Skin of body (tissue), 2 donors: ENCODE measurements around the gene REM2. TPM values are rescaled to one million over a fixed set of nuclear protein-coding genes. Genes with fewer than 3 reads are reported as not detected.
"Not testable (repeated sequence)": the region's sequence is repeated elsewhere in the genome, so short reads cannot be mapped to it uniquely, and the experiment has no call there.

ENCODE experiments used
- DNase-seq: peaks from one replicate; lab custom pipeline; 2025; lab: John Stamatoyannopoulos, UW
- total RNA-seq: library from RNA; depleted of rRNA; stranded (reverse); fragments of >200 nt; gene quantifications from one replicate; pipeline ENCODE4 v1.2.3, GENCODE V29; 2014

Gene REM2
- total RNA-seq, 1 donor from 2014 or later, result not detected

DNA sequence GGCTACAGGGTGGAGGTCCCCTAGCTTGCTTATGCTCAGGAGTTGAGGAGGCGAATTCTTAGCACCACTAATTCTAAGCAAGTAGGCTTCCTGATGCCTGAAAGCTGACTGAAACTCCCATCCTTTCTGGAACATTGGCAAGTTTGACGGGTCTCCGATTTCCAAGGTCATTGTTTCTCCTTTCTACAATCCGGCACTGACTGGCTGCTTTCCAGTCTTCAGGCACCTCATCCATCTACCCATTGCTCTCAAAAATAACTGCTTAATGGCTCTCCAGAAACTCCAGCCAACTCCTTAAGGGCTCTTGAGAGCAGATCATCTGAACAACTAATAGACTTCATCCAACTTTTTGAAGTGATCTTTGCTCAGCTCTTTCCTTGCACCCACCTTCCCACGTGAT lies 13.3 kb downstream of the REM2 start:
- no peak for DNase-seq

DNA sequence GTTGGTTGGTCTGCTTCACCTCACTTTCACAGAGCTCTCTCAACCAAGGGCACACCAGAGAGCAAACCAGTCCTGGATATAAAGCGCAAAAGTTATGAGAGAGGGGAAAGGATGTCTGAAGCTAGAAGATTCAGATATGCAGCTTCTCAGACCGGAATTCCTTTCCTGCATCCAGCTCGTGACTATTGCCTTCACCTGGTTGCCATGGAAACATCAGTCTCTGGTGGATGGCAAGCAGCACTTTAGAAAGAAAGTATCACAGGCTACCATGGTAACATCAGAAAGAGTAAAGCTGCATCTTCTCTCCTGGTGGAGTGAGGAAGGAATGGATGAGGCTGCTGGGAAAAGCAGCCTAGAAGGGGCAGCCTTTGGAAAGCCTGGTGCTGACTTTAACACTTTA lies 13.7 kb downstream of the REM2 start:
- no peak for DNase-seq

DNA sequence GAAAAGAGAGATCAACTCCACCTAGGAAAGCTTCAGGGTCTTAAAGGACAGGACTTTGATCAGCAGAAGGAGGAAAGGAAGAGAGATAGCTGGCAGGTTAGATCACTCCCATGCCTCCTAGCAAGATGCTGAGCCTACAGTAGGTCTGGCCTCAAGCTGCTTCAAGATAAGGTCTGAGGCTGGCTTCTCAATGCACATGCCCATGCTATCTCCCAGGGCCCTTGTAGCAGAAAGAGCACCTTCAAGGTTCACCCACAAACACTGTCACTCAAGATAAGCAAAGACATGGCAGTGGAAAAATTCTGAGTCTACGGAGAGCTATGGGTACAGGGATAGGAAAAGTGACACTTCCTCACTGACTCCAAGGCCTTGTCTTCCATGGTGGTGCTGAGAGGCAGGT lies 14.3 kb downstream of the REM2 start:
- no peak for DNase-seq

DNA sequence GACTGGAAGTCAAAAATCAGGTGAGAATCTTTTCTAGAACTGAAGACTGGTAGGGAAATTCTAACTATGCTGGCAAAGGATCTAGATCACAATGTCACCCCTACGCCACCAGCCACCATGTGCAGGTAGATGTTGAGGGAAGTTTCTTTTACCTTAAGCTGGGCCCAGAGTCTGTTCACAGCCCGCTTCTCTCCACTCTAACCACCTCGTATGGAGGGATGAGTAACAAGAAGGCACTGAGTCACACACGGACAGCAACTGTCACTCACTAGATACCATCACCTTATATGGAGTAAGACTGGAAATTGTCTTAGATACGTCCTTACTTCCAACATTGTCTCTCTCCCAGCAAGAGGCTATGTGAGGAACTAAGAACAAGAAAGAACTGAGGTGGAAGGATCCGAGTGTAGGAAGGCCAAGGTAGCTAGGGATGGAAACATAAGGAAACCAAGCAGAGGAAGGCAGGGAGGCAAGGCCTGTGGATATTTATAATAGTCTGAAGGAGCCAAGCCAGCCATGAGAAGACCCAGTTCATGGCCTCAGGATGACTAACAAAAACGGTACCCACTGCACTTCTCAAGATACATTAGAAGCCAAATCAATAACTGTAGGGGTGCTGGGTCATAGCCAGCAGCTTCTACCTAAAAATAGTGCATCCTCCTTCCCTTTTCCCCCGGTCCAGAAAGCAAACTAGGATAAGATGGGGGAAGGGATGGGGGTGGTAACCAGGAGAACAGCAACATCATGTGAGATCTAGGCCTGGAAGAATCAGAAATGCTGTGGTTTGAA lies 15.5 kb downstream of the REM2 start:
- DNase-seq, result no peak

DNA sequence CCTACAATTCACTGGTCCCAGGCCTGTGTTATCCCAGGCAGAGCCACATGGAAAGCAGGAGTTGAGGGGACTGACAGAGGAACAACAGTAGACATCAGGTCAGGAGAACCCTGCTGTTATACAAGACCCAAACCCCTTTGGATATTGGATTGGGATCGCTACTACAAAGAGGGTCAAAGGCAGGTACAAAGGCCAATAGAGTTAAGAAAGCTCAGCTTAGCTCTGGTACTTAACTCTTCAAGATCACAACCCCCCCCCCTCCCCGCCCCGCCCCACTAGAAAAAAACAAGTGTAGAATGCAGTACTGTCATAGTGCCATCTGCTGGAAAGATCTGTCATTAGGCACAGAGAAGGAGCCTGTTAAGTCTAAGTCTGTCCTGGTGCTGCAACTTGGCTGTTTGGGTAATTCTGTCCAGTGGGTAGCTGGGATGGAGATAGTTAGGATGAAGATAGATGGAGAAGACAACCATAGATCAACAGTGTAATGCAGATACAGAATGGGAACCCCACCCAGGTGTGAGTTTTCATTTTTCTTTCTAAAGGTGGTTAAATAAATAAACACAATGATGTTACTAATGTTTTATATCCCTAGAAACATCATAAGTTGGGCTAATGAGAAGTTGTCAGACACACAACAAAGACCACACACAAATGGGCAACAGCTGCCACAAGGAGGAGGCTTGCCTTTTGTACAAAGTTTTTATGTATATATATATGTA lies 17.2 kb downstream of the REM2 start:
- DNase-seq, result peak; percentile 11

DNA sequence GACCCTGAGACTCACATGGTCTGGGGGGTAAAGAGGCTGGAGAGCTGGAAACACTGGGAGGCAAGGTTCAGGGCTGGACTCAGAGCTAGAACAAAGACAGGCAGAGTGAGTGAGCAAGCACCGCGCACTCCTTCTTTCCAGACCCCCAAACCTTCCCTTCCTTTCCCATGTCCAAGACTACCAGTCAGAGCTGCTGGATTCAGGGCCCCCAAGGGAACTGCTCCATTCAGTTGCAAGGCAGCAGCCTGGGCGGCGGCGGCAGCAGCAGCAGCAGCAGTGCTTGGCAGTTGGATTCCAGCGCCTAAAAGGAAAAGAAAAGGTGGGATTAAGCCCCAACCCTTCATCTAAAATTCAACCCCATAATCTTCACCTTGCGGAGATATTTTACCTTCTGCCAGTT lies 18.8 kb downstream of the REM2 start:
- DNase-seq, result no peak

DNA sequence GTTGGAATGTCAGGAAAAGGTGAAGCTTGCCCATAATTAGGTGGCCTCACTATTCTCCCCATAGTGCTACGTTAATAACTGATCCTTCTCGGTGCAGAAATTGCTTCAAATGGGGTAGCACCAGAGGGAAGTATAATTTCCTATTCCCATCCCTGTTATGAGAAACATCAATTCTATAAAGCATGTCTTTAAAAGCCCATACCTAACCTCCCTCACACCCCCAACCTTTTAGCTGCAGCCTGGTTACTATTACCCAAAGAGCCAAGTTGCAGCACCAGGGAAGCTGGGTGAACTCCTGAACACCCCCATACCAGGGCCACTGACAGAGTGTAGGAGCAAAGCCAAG lies 20.7 kb downstream of the REM2 start:
- no peak for DNase-seq

DNA sequence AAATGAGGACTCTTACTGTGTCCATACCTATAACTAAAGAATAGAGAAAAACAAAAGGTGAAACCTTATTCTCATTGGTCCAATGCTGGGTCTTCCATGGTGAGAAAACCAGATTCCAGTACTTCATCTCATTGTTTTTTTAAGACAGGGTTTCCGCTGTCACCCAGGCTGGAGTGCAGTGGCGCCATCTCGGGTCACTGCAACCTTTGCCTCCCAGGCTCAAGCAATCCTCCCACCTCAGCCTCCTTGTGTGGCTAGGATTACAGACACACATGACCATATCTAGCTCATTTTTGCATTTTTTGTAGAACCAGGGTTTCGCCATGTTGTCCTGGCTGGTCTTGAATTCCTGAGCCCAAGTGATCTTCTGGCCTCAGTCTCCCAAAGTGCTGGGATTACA lies 22.6 kb downstream of the REM2 start:
- no peak for DNase-seq

DNA sequence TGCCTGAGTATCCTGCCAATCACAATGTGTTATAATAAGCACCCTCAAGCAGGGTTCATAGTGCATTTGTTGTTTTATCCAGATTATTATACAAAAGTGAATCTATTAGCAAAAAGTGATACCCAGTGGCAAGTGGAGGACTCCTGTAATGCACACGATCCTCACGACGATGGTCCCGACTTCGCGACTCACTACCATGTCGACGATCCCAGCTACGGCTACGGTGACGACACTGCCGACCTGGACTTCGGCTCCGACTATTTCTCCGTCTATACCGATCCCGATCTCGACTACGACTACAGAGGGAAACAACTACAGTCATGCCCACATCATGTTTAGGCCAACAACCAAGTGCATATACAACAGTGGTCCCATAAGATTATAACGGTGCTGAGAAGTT lies 23.1 kb downstream of the REM2 start:
- no peak for DNase-seq

DNA sequence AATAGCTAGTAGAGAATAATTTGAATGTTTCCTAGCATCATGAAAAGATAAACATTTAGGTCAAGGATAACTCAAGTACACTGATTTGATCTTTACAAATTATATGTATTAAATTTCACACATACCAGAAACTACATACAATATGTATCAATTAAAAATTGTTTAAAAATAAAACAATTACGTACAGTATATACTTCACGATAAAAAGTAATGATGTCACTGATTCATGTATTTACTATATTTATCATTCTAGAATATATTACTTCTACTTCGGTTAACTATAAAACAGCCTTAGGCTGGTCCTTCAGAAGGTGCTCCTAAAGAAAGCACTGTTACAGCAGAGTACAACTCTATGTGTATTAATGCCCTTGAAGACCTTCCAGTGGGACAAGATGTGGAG lies 24.4 kb downstream of the REM2 start:
- DNase-seq, result no peak

DNA sequence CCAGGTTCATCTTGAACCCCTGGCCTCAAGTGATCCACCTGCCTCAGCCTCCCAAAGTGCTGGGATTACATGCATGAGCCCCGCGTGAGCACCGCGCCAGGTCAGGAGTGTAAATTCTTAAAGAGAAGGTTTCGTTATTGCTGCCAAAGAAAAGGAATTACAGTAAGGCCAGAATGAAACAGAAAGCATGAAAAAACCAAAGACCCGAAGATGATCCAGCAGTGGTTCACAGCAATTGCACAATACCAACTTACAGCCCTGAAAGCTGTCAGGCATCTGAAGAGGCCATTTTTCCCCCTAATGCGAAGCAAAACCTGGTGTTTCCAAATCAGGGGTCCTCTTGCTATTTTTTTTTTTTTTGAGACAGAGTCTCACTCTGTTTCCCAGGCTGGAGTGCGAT lies 25.6 kb downstream of the REM2 start:
- DNase-seq, result no peak

DNA sequence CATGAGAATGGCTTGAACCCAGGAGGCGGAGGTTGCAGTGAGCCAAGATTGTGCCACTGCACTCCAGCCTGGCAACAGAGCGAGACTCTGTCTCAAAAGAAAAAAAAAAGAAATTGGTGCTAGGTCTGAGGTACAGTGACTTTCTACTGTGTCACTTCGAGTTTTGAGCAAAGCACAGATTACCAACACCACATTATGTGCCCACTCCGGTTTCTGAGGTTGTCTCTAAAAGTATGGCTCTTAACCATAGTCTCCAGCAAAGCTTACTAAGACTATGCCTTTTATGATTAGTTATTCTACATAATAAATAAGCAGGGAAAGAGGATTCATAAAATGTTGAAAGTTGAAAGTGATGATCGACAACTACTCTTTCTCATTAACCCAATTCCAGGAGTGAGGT lies 27.9 kb downstream of the REM2 start:
- DNase-seq, result no peak

DNA sequence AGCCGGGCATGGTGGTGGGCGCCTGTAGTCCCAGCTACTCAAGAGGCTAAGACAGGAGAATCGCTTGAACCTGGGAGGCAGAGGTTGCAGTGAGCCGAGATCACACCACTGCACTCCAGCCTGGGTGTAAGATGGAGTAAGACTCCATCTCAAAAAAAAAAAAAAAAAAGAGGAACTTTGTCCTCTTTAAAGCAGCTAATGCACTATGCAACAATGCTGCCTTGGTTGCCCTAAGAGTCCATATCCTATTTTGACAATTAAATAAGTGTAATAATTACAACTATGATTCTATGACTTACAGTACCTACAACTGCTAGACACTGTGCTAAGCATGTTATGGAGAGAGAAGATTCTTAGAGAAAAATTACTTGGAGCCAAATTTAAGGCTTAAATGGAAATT lies 31.8 kb downstream of the REM2 start:
- not testable (repeated sequence) for DNase-seq

DNA sequence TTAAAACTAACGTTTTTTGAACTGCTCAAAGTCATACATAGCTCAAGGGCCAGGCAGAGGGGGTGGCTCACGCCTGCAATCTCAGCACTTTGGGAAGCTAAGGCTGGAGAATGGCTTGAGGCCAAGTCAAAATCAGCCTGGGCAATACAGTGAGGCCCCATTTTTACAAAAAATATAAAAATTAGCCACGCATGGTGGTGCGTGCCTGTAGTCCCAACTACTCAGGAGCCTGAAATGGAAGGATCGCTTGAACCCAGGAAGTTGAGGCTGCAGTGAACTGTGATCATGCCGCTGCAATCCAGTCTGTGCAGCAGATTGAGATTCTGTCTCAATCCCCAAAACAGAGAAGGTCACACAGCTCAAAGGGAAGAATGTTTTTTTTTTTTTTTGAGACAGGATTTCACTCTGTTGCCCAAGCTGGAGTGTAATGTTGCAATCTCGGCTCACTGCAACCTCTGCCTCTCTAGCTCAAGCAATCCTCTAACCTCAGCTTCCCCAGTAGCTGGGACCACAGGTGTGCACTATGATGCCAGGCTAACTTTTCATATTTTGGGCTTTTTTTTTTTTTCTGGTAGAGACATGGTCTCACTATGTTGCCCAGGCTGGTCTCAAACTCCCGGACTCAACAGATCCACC lies 33.0 kb downstream of the REM2 start:
- DNase-seq, result no peak

DNA sequence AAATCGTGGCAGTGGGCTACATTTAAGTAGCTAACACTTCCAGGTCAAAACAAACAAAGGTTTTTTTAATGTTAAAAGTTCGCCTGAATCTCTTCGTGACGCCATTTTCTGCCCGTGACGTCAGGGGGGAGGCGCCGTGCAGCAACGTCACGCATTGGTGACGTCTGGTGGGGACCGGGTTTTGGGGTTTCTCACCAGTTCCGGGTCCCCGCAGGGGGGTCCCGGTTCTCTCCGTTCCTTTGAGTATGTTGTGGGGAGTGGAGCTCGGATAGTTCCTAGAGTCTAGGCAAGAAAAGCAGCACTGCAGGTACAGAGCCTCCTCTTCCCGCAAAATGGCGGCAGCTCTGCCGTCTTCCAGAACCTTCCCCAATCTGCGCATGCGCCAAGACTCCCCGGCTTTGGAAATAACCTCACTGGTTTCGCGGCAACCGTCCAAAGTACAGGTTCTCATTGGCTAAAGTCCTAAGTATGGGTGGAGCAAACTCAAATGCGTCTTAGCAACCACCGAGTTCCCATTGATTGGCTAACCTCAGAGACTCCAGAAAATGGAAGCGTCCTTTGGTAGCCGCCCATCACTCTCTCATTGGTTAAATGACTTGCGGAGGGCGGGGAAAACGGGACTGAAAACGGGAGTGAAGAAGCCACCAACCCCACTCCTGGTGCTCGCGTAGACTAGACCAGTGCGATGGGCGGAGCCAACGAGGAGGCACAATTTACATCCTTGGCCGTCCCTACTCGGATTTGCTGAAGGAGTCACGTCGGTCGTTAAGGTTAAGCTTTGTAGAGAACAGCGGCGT lies 36.0 kb downstream of the REM2 start, which contains the start of gene RBM23:
Gene RBM23 (minus strand): TSS at position 346 of the 797 bp plus-strand sequence.
- peak; percentile 100 for DNase-seq

DNA sequence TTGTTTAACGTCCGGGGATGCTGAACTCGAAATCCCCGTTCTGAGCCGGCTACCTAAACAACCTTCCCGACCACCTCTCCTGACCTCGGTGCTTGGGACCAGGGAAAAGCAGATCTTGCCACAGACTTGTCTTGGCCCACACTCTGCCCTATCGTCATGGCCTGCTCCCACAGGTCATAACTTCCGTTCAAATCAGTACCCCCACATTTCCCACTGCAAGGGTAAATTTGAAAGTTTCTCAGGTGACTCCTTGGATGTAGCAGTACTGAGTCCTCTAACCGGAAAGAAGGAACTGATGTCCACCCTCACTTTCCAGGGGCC lies 36.5 kb downstream of the REM2 start:
- DNase-seq, result no peak

DNA sequence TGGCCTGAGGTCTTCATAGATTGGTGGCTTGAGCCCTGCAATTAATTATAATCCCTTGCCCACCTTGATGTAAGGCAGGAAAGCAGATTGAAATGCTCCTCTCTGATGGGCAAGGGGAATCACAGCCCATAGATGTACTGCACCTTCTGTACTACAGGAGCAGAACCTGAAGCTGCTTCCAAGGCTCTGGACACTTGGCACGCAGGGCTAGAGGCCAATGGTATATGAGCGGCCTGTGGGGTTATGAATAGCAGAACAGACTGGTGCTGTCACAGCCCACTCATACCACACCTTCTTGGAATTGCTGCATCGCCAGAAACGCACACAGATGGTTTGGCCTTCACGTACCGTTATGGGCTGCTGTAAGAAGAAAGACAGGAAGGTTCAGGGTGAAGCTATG lies 37.7 kb downstream of the REM2 start:
- DNase-seq, result no peak

DNA sequence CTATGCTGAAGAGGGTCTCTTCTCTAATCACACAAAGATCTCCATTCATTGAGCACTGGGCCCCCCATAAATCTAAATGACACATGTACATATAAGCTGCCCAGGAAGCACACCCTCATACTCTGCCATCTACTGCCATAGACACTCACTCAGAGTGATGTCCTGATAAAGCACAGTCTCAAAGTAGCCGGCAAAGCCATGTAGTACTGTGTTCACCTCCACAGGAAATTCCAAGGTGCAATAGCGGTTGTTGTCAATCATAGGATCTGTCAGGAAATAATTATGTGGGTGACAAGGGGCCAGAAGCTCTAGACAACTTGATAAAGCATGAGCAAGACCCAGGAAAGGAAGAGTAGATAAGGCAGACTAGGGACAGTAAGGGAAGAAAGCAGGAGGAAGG lies 39.3 kb downstream of the REM2 start:
- no peak for DNase-seq

DNA sequence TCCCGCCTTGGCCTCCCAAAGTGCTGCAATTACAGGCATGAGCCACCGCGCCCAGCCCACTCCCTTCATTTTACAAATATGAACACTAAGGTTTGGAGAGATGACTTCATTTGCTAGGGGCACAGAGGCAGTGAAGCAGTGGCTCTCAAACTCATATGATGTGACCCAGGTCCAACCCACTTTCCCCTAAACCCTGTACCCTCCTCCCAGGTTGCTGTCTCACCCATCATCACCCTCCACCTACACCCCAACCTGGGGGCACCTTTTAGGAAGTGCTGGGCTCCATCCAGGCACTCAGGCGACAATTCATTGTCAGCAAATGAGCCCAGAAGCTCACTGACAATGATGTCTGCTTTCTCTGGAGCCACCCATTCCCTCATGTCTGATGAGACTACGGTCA lies 40.7 kb downstream of the REM2 start:
- DNase-seq, result no peak

DNA sequence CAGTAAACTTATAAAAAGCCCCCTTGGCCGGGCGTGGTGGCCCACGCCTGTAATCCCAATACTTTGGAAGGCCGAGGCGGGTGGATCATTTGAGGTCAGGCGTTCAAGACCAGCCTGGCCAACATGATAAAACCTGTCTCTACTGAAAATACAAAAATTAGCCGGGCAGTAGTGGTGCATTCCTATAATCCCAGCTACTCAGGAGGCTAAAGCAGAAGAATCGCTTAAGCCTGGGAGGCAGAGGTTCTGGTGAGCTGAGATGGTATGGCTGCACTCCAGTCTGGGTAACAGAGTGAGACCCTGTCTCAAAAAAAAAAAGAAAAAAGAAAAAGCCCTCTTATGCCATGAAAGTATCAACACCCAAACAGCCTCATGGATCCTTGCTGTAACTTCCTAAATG lies 42.5 kb downstream of the REM2 start:
- DNase-seq, result no peak

DNA sequence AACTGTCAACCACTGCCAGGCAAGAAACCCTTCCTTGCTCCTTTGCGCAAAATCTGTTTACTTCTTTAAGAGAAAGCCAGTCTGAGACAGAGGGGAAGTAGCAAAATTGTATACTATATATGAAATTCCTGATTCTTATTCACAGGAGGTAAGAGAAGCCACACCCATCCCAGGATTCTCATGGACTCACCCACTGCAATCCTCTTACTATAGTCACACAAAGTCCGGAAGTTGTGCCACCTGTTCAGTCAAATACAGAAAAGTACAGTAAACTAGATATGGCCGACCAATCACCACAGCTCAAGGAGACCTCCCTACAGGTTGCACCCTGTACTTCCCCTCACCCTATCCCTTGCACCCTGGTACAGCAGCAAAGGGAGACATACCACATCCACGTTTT lies 43.3 kb downstream of the REM2 start:
- no peak for DNase-seq
